SK-N-SH (cell line): ENCODE measurements around the gene KIF6. TPM values are rescaled to one million over a fixed set of nuclear protein-coding genes. Genes with fewer than 3 reads are reported as not detected.

ENCODE experiments used
- CTCF ChIA-PET: fragments of 300-600, 350-600 bp; formaldehyde crosslinking; extraction: SDS; loops from one replicate; lab custom pipeline; 2021; lab: Yijun Ruan, JAX
- POLR2A ChIA-PET: fragments of 350-600 bp; sonication (Branson Sonifier 250); formaldehyde crosslinking; extraction: SDS; loops from one replicate; lab custom pipeline; 2020; ENCODE audit warnings: antibody characterized with exemption, inconsistent platforms; lab: Yijun Ruan, JAX
- DNase-seq: peaks from one replicate; pipeline ENCODE4 v3.0.0; 2012
- H2AFZ ChIP-seq: fragments of 200-600 bp; sonication (generic); 2 replicates; pipeline ENCODE4 v1.8.1; 2016; ENCODE audit warnings: antibody characterized with exemption, mild to moderate bottlenecking, low read depth
- H3F3A ChIP-seq: fragments of 200-600 bp; sonication (generic); replicated peaks from 2 replicates; pipeline ENCODE3; 2016; ENCODE audit warnings: antibody characterized with exemption, mild to moderate bottlenecking; ENCODE audit not compliant: insufficient read depth
- H3K27ac ChIP-seq, 2 experiments: fragments of 200-500 bp in 1 of 2; fragments of 200-600 bp in 1 of 2; sonication (Bioruptor generic) in 1 of 2; sonication (generic), shearing (Covaris generic) in 1 of 2; 2 replicates each; pipeline versions ENCODE4 v1.5.1 to v1.6.1; 2014 to 2016; ENCODE audit warnings: low read depth in 2 of 2, inconsistent platforms in 1 of 2, low read length in 1 of 2, mild to moderate bottlenecking in 1 of 2, mixed read lengths in 1 of 2
- H3K27me3 ChIP-seq: fragments of 200-600 bp; sonication (generic), shearing (Covaris generic); 2 replicates; pipeline ENCODE4 v1.6.1; 2016; ENCODE audit warnings: mixed run types; ENCODE audit not compliant: insufficient read depth
- H3K36me3 ChIP-seq, 2 experiments: fragments of 200-500 bp in 1 of 2; fragments of 200-600 bp in 1 of 2; sonication (Bioruptor generic) in 1 of 2; sonication (generic) in 1 of 2; replicated peaks in 1 of 2; 2 replicates each; pipeline versions ENCODE3 to v1.5.1; 2014 to 2016; ENCODE audit warnings: low read length in 1 of 2, mild to moderate bottlenecking in 1 of 2; ENCODE audit not compliant: insufficient read depth in 2 of 2, control insufficient read depth in 1 of 2
- H3K4me1 ChIP-seq, 2 experiments: fragments of 200-500 bp in 1 of 2; fragments of 200-600 bp in 1 of 2; sonication (Bioruptor generic) in 1 of 2; sonication (generic), shearing (Covaris generic) in 1 of 2; 2 replicates each; pipeline versions ENCODE4 v1.5.1 to v1.6.1; 2014 to 2016; ENCODE audit warnings: low read depth in 1 of 2, low read length in 1 of 2, mixed run types in 1 of 2; ENCODE audit not compliant: insufficient read depth in 2 of 2, control insufficient read depth in 1 of 2
- H3K4me2 ChIP-seq: fragments of 200-600 bp; sonication (generic), shearing (Covaris generic); 2 replicates; pipeline ENCODE4 v1.6.1; 2017; ENCODE audit warnings: mixed run types
- H3K4me3 ChIP-seq, 2 experiments: fragments of 200-500 bp in 1 of 2; fragments of 200-600 bp in 1 of 2; sonication (Bioruptor generic) in 1 of 2; sonication (generic), shearing (Covaris generic) in 1 of 2; 2 replicates each; pipeline versions ENCODE4 v1.5.1 to v1.8.1; 2014 to 2016; ENCODE audit warnings: low read depth in 2 of 2, inconsistent platforms in 1 of 2, low read length in 1 of 2, mild to moderate bottlenecking in 1 of 2, mixed read lengths in 1 of 2, moderate library complexity in 1 of 2
- H3K79me2 ChIP-seq: fragments of 200-600 bp; sonication (generic); 2 replicates; pipeline ENCODE4 v1.8.1; 2017; ENCODE audit warnings: mild to moderate bottlenecking; ENCODE audit not compliant: insufficient read depth
- H3K9ac ChIP-seq: fragments of 200-600 bp; sonication (generic); 2 replicates; pipeline ENCODE4 v1.6.1; 2017; ENCODE audit warnings: mixed run types
- H3K9me2 ChIP-seq: fragments of 200-600 bp; sonication (generic); 2 replicates; pipeline ENCODE4 v1.6.1; 2017; ENCODE audit warnings: mixed run types
- H3K9me3 ChIP-seq: fragments of 200-600 bp; sonication (generic); 2 replicates; pipeline ENCODE4 v1.6.1; 2017; ENCODE audit warnings: mixed run types, mild to moderate bottlenecking, moderate library complexity
- H4K20me1 ChIP-seq: fragments of 200-600 bp; sonication (generic); 2 replicates; pipeline ENCODE4 v1.6.1; 2017; ENCODE audit warnings: mild to moderate bottlenecking, mixed run types; ENCODE audit not compliant: insufficient read depth
- FOSL2 ChIP-seq: IDR thresholded peaks from 2 replicates; pipeline ENCODE4 v1.4.0; 2012; ENCODE audit warnings: low read depth, mild to moderate bottlenecking, moderate library complexity, borderline replicate concordance
- FOXM1 ChIP-seq: IDR thresholded peaks from 2 replicates; pipeline ENCODE4 v1.4.0; 2012; ENCODE audit warnings: low read depth, mild to moderate bottlenecking
- MXI1 ChIP-seq: IDR thresholded peaks from 2 replicates; pipeline ENCODE4 v1.6.1; 2012; ENCODE audit warnings: mild to moderate bottlenecking, low read depth, low read length, improper control_type of control experiment
- NRF1 ChIP-seq: IDR thresholded peaks from 2 replicates; pipeline ENCODE4 v1.6.1; 2012; ENCODE audit warnings: low read depth, mild to moderate bottlenecking, low read length
- POLR2AphosphoS5 ChIP-seq: IDR thresholded peaks from 2 replicates; pipeline ENCODE4 v1.6.1; 2012; ENCODE audit warnings: low read depth, low read length
- RAD21 ChIP-seq: IDR thresholded peaks from 2 replicates; pipeline ENCODE4 v1.6.1; 2012; ENCODE audit warnings: mild to moderate bottlenecking, low read length
- RFX5 ChIP-seq: IDR thresholded peaks from 2 replicates; pipeline ENCODE4 v1.6.1; 2012; ENCODE audit warnings: mild to moderate bottlenecking, improper control_type of control experiment, low read length
- SIN3A ChIP-seq: IDR thresholded peaks from 2 replicates; pipeline ENCODE4 v1.6.1; 2012; ENCODE audit warnings: low read depth, mild to moderate bottlenecking, low read length, moderate library complexity, borderline replicate concordance
- SMC3 ChIP-seq: IDR thresholded peaks from 2 replicates; pipeline ENCODE4 v1.6.1; 2012; ENCODE audit warnings: low read depth, low read length, improper control_type of control experiment
- TAF1 ChIP-seq: IDR thresholded peaks from 2 replicates; pipeline ENCODE4 v1.6.1; 2012; ENCODE audit warnings: low read depth, mild to moderate bottlenecking, low read length, moderate library complexity, borderline replicate concordance
- TEAD4 ChIP-seq: IDR thresholded peaks from 2 replicates; pipeline ENCODE4 v1.4.0; 2012; ENCODE audit warnings: mild to moderate bottlenecking, borderline replicate concordance; ENCODE audit not compliant: insufficient read depth
- USF1 ChIP-seq: IDR thresholded peaks from 2 replicates; pipeline ENCODE4 v1.4.0; 2012; ENCODE audit warnings: low read depth, borderline replicate concordance
- YY1 ChIP-seq: IDR thresholded peaks from 2 replicates; pipeline ENCODE4 v1.4.0; 2012; ENCODE audit warnings: low read depth, mild to moderate bottlenecking
- WGBS: methylation state at CpG from one replicate; pipeline ENCODE4 v1.1.6; 2017; ENCODE audit warnings: low lambda C conversion rate; 5-methylcytosine and 5-hydroxymethylcytosine counted together
- polyA plus RNA-seq, 3 experiments: library from polyadenylated mRNA; depleted of rRNA; stranded (reverse); fragments of >200 nt; gene quantifications; 2 replicates each; pipeline ENCODE4 v1.2.3, GENCODE V29; 2012
- TF ChIP-seq, protein P1 (sequence below): fragments of 150-350 bp; IDR thresholded peaks from 2 replicates; pipeline ENCODE4 v1.6.1; 2017; ENCODE audit warnings: antibody characterized with exemption, low read length, low read depth, borderline replicate concordance

The KIF6 gene
- polyA plus RNA-seq, 1 of the 3 experiments (the other 2 are of a cell fraction): 0.13 TPM

DNA sequence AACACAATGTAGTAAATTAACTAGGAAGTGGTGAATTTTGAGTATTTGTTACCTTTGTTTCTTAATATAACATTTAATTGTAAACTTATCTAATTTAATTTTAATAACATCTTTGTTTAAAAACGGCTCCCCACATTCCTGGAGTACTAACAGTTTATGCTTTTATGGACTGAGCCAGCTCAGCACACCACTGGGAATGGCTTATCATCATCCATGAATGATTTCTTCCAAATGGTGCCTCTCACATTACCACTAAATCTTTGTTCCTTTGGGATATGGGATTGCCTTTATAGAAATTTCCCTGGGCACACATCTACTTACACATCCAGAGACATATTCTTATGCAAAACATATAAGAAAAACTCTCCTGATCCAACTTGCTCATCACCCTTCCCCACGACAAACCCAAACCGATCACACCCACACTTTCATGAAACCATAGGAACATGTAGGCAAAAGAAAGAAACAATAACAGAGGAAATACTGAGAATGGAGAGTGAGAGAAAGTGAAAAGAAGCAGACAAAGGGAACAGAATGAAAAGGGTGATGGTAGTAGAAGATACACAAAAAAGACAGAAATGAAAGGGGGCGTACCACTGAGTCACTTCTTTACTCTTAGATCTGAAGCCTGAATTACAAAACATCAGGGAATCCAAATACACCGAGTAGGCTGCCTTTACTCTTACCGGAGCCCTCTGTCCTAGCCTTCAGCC lies 344.2 kb downstream of the KIF6 start (continued):
- TF ChIP-seq SIN3A: no peak

- Histone ChIP-seq H3K9me3 (no peaks in the 10 kb centered on the region), H3K9ac (no peak overlapping the region), H2AFZ (no peak overlapping the region), H3K4me1 (peaks cover 0 to 2% of the 10 kb centered on the region in 2 experiments; a peak in 1 of 4 replicates), H3K9me2 (no peaks in the 10 kb centered on the region), H3K4me2 (no peak overlapping the region), H3K27me3 (no peaks in the 10 kb centered on the region), H3K79me2 (no peaks in the 10 kb centered on the region), H3F3A (no peaks in the 10 kb centered on the region), H3K4me3 (no peak overlapping the region), H4K20me1 (no peaks in the 10 kb centered on the region), H3K36me3 (no peaks in the 10 kb centered on the region), H3K27ac (no peak overlapping the region)
- ChIA-PET POLR2A (interaction anchor here (0.6 kb wide), 1 partner anchor 543 kb away, joined by 3 read pairs; no protein-coding TSS in a partner anchor), CTCF (interaction anchor here (0.6 to 5.3 kb wide), 5 partner anchors 17 to 602 kb away, joined by 3 to 69 read pairs (median 3); no protein-coding TSS in a partner anchor)
- DNase-seq: no peak
- WGBS: 78% methylated on average over 5 of the region's 5 CpGs
- no peak for TF ChIP-seq MXI1
- no peak for TF ChIP-seq POLR2AphosphoS5
- no peak for TF ChIP-seq RAD21
- TF ChIP-seq RFX5: no peak
- TF ChIP-seq FOXM1: no peak
- no peak for TF ChIP-seq TEAD4
- TF ChIP-seq, protein P1, sequence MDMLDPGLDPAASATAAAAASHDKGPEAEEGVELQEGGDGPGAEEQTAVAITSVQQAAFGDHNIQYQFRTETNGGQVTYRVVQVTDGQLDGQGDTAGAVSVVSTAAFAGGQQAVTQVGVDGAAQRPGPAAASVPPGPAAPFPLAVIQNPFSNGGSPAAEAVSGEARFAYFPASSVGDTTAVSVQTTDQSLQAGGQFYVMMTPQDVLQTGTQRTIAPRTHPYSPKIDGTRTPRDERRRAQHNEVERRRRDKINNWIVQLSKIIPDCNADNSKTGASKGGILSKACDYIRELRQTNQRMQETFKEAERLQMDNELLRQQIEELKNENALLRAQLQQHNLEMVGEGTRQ: no peak
These were observed 346.2 kb downstream of the KIF6 start for GRCh38 chr6:39378960-39379425.

GRCh38 chr6:39378175-39378959 lies 346.8 kb downstream of the KIF6 start:
- H4K20me1 ChIP-seq: no peaks in the 10 kb centered on the region
- no peak overlapping the region for H3K27ac ChIP-seq
- H3F3A ChIP-seq: no peaks in the 10 kb centered on the region
- no peak overlapping the region for H2AFZ ChIP-seq
- no peak for TF ChIP-seq SIN3A
- no peak for TF ChIP-seq FOSL2
- no peak for TF ChIP-seq YY1
- TF ChIP-seq SMC3: no peak
- TF ChIP-seq FOXM1: no peak
- no peak for TF ChIP-seq NRF1
- TF ChIP-seq TAF1: no peak
- no peak for TF ChIP-seq MXI1
- TF ChIP-seq USF1: no peak
- TF ChIP-seq, all 33 proteins: peak for 0
- H3K4me3 ChIP-seq: no peak overlapping the region
- H3K9me3 ChIP-seq: no peaks in the 10 kb centered on the region; the same call in 1 of the 2 replicates
- CTCF ChIA-PET: interaction anchor here (0.5 to 5.3 kb wide), 41 partner anchors 9 to 1667 kb away, joined by 3 to 69 read pairs (median 3); partner anchors contain the start of gene DAAM2
- H3K79me2 ChIP-seq: no peaks in the 10 kb centered on the region
- no peak for DNase-seq
- H3K27me3 ChIP-seq: no peaks in the 10 kb centered on the region
- H3K36me3 ChIP-seq: no peaks in the 10 kb centered on the region
- peaks cover 0 to 2% of the 10 kb centered on the region in 2 experiments; a peak in 1 of 4 replicates for H3K4me1 ChIP-seq
- WGBS: 58% methylated on average over 10 of the region's 10 CpGs
- no peak overlapping the region for H3K4me2 ChIP-seq
- H3K9ac ChIP-seq: no peak overlapping the region
- POLR2A ChIA-PET: no interaction called here
- no peaks in the 10 kb centered on the region for H3K9me2 ChIP-seq
